GM21381 (cell line): ENCODE results near the gene NOS1AP.
"Not testable (repeated sequence)": the region's sequence is repeated elsewhere in the genome, so short reads cannot be mapped to it uniquely, and the experiment has no call there.

Source experiments
- ATAC-seq: cut with Tn5 transposase; IDR thresholded peaks from one replicate; pipeline ENCODE4 v1.9.1; 2021; ENCODE audit warnings: mild to moderate bottlenecking, moderate library complexity; ENCODE audit not compliant: unreplicated experiment

NOS1AP gene

GRCh38 chr1:162191396-162192305 is 122.2 kb downstream of the NOS1AP start:
- no peak for ATAC-seq

DNA sequence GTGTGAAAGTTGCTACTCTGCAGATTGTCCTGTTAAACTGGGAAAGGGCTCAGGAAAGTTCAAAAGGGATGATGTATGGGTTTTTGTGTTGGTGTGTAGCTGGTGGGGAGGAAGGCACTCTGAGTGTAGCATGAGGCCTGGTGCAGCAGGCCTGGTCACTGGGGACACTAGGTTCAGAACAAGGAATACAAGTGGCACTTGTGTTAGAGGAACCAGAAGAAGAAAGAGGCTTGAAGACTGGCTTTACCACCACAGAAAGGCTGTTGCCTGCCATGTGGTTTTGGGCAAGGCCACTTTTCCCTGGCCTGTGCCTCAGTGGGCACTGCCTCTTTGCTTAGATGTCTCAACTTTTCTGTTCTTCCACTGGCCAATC is 122.8 kb downstream of the NOS1AP start:
- no peak for ATAC-seq

DNA sequence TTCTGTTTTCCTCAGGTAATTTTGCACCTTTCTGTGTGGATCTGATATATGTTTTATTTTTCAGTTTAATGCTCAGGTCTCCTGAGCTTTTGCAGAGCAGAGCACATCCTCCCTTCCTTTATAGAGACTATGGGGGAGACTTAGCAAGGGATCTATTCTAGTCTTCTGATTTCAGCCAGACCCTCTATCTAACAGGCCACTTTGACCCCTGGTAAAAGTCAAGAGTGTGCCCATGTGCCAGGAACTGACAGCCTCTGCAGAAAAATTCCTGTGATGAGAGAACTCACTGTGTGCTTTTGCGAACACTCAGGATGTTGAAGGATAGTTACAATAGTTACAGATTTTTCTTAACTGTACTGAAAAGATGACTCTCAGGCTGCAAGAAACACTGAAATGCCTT is 123.3 kb downstream of the NOS1AP start:
- ATAC-seq, result no peak

DNA sequence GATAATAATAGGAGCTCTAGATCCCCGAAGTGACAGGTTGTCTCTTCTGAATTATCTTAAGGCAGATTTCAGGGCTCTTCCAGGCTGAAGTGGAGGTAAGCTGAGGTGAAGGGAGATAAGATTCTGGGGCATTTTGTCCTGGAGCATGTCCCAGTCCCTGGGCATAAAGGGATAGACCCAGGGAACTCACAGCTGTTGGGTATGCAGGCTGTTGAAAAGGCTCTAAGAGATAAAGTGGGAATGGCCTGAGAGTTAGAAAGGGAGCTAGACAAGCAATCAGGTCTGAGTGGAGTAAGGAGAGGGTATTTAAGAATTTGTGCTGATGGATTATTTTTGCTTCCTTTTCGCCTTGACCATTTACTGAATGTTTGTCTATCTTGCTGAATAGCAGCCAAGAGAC is 123.7 kb downstream of the NOS1AP start:
- no peak for ATAC-seq

GRCh38 chr1:162193815-162194214 is 124.3 kb downstream of the NOS1AP start:
- ATAC-seq, result no peak

GRCh38 chr1:162195567-162195966 is 126.1 kb downstream of the NOS1AP start:
- ATAC-seq, result no peak

GRCh38 chr1:162196387-162196786 is 126.9 kb downstream of the NOS1AP start:
- ATAC-seq, result no peak

DNA sequence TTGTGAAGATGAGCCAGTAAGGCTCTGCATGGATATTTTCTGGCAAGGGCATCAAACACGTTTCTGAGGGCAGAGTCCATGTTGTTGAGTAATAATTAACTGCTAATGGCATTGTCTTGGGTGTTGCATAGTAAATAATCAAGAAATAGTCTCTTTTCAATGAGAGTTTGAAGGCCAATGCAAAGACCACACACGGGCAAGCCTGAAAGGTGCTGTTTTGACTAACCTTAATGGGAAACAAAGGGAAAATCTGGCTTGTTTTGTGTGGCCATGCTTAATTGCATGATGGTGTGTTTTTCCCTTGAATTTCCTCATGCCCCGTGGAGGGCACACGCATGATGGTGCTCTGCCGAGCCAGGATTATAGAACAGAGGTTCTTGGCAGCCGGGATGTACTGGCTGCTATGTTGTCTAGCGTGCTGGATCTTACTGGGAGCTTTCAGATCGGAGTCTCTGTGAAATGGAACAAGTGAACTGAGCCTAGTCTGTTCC is 127.6 kb downstream of the NOS1AP start:
- no peak for ATAC-seq

DNA sequence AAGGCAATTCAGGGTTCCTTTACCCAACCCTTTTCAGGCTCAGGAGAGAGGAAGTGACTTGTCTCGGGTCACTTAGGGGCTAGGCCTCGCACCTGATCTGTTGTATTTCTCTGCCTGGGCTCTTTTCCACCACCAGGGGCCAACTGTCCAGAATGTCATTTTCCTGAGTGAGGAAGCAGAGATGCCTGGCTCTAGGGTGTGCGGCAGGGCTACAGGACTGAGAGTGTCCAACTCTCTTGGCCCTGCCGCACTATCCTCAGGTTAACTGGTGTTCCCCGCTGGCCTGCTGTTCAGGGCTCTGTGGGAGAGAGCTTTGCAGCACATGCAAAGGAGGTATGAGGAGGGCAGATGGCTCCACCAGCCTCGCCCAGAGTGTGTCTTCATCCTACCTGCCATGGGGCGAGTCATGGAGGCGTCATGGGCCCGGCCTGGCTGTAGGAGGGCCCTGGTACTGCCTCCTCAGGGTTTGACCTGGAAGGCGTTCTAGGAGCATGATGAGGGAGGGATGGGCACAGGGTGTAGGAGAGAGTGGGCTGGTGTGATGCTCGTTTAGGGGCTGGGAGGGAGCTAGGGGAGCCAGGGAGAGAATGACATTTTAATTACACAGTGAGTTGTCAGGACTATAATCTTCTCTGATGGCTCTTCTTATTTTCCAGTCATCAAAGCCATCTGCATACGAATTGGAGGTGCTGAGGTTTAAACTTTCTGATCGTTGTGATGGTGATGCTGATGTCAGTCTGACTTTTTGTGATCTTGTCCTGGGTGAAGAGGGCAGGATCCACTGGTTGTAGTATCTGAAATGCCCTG is 128.3 kb downstream of the NOS1AP start:
- no peak for ATAC-seq

- no peak for ATAC-seq
These were observed 130.8 kb downstream of the NOS1AP start for GRCh38 chr1:162200096-162200847.

- not testable (repeated sequence) for ATAC-seq
These were observed 131.6 kb downstream of the NOS1AP start for GRCh38 chr1:162201062-162201461.

- no peak for ATAC-seq
These were observed 134.8 kb downstream of the NOS1AP start for GRCh38 chr1:162204129-162204822.

GRCh38 chr1:162204823-162205155 is 135.3 kb downstream of the NOS1AP start:
- ATAC-seq, result no peak

DNA sequence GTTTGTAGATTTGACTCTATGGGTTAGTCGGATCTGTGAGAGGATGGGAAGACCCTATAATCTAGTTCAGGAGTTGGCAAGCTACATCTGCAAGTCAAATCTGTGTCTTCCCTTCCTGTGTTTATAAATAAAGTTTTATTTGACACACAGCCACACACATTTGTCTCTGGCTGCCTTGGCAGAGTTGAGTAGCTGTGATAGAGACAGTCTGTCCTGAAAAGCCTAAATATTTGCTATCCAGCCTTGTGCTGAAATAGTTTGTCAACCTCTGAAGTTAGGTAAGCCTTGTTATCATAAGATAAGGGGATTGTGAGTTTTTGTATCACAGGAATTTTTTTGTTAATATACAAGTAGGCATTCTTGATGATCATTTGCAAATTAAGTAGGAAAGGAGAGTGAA is 136.8 kb downstream of the NOS1AP start:
- no peak for ATAC-seq

DNA sequence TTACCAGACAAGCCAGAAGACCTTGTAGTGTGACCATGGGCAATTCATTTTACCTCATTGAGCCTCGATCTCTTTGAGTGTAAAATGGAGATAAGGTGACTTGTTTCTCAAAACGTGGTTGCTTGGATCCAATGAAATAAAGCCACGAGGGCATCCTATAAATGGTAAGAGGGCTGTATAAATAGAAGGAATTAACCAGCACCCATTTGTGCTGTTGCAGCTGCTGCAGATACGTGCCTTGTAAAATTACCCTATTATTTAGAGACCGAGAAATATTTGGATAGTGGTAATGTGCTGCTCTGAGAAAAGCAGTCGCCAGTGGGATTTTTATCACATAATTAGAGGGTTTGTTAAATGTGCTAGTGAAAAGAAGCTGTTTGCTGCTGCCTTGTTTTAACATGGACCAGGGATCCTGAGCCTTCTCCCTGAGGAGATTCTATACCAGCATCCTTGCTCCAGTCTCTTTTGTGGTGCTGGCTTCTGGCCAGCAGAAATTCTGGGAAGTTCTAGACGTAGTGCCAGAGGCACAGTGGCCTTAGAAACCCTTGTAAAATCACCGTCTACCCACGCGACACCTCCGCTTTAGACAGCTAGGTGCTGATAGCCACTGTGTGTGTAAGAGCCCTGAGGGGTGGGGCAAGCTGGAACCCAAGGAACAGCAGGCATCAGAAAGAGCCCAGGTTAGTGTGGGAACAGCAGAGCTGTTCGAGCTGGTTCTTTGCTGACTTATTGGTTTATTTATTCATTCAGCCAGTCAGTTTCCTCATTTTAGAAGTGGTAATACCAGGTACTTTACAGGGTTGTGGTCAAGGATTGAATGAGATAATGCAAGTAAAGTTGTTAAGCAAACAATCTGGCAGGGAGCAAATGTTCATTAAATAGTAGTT is 137.5 kb downstream of the NOS1AP start:
- no peak for ATAC-seq

GRCh38 chr1:162207862-162208261 is 138.4 kb downstream of the NOS1AP start:
- no peak for ATAC-seq

GRCh38 chr1:162210196-162210595 is 140.7 kb downstream of the NOS1AP start:
- ATAC-seq, result no peak

DNA sequence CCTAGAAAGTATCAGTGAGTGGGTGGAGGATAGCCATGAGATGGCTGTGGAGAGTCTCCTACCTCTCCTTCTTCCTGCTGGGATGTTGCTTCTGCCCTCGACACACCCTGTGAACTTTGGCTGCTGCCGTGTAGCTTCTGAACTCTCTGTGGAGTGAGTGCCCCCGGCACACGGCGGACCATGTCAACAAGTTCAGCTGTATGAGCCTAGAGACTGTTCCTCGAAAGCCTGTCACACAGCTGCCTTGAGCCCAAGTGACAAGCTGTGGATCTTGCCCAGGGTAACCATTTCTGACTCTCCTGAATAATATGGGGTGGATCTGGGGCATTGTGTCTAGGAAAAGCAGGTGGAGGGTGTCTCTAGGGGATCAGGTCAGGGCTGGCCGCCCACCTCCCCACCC is 143.2 kb downstream of the NOS1AP start:
- ATAC-seq, result no peak

GRCh38 chr1:162213281-162213912 is 143.9 kb downstream of the NOS1AP start:
- ATAC-seq, result no peak
